ENCODE results near the gene COG6. TPM values are rescaled to one million over a fixed set of nuclear protein-coding genes. Genes with fewer than 3 reads are reported as not detected.

The COG6 gene
- total RNA-seq, 1 donor from 2014 or later = 27.0 TPM

GRCh38 chr13:39770221-39771090 is 115.0 kb downstream of the COG6 start:
- DNase-seq (ENCODE audit: low read depth) = no peak

GRCh38 chr13:39773833-39774232 is 118.4 kb downstream of the COG6 start:
- DNase-seq (ENCODE audit: low read depth) = no peak

GRCh38 chr13:39776439-39776838 is 121.0 kb downstream of the COG6 start:
- no peak for DNase-seq (ENCODE audit: low read depth)

GRCh38 chr13:39777021-39777420 is 121.6 kb downstream of the COG6 start:
- no peak for DNase-seq (ENCODE audit: low read depth)

- peak; percentile 75 for DNase-seq (ENCODE audit: low read depth)
Measured at GRCh38 chr13:39777527-39778061, 122.1 kb downstream of the COG6 start.

GRCh38 chr13:39779337-39780265 is 124.1 kb downstream of the COG6 start:
- no peak for DNase-seq (ENCODE audit: low read depth)

GRCh38 chr13:39780711-39781110 is 125.2 kb downstream of the COG6 start:
- DNase-seq (ENCODE audit: low read depth) = no peak

- DNase-seq (ENCODE audit: low read depth) = no peak
Measured at GRCh38 chr13:39781381-39781780, 125.9 kb downstream of the COG6 start.

GRCh38 chr13:39783051-39783450 is 127.6 kb downstream of the COG6 start:
- DNase-seq (ENCODE audit: low read depth) = no peak

GRCh38 chr13:39784347-39784746 is 128.9 kb downstream of the COG6 start:
- no peak for DNase-seq (ENCODE audit: low read depth)

GRCh38 chr13:39786091-39786490 is 130.6 kb downstream of the COG6 start:
- no peak for DNase-seq (ENCODE audit: low read depth)

GRCh38 chr13:39787086-39787487 is 131.6 kb downstream of the COG6 start:
- DNase-seq (ENCODE audit: low read depth) = peak; percentile 29

- no peak for DNase-seq (ENCODE audit: low read depth)
Measured at GRCh38 chr13:39788102-39788501, 132.6 kb downstream of the COG6 start.

GRCh38 chr13:39789451-39789850 is 134.0 kb downstream of the COG6 start:
- no peak for DNase-seq (ENCODE audit: low read depth)

Other genes starting within 250 kb of the COG6 start
- 14.1 and 17.9 TPM in 2 replicates for gene LHFPL6, start 52.5 kb upstream of the COG6 start, total RNA-seq